ENCODE results near the gene ADAM15. TPM values are rescaled to one million over a fixed set of nuclear protein-coding genes. Genes with fewer than 3 reads are reported as not detected.

ADAM15 gene
- total RNA-seq, 1 donor from 2014 or later = 382 TPM

- Mint-ChIP-seq H3K36me3 (ENCODE audit: low read depth, unreplicated experiment) (peaks cover 9% of the 10 kb centered on the region), H3K4me1 (ENCODE audit: unreplicated experiment) (peaks cover 21% of the 10 kb centered on the region), H3K9me3 (ENCODE audit: unreplicated experiment) (no peaks in the 10 kb centered on the region), H3K27ac (ENCODE audit: unreplicated experiment) (no peak overlapping the region), H3K27me3 (ENCODE audit: unreplicated experiment) (peaks cover 15% of the 10 kb centered on the region), H3K4me3 (ENCODE audit: unreplicated experiment) (no peak overlapping the region)
- TF ChIP-seq CTCF (IDR thresholded peaks at IDR 0.05; ENCODE audit: unreplicated experiment) = no peak
- DNase-seq (ENCODE audit: low spot score) = no peak
These were observed 32.3 kb upstream of the ADAM15 start for GRCh38 chr1:155018617-155019348.

- H3K4me3 Mint-ChIP-seq (ENCODE audit: unreplicated experiment) = peak overlapping the region; percentile 1
- no peaks in the 10 kb centered on the region for H3K9me3 Mint-ChIP-seq (ENCODE audit: unreplicated experiment)
- peaks cover 15% of the 10 kb centered on the region for H3K27me3 Mint-ChIP-seq (ENCODE audit: unreplicated experiment)
- no peak for TF ChIP-seq CTCF (IDR thresholded peaks at IDR 0.05; ENCODE audit: unreplicated experiment)
- peaks cover 29% of the 10 kb centered on the region for H3K4me1 Mint-ChIP-seq (ENCODE audit: unreplicated experiment)
- H3K27ac Mint-ChIP-seq (ENCODE audit: unreplicated experiment) = peak overlapping the region; percentile 10
- no peak for DNase-seq (ENCODE audit: low spot score)
- peaks cover 9% of the 10 kb centered on the region for H3K36me3 Mint-ChIP-seq (ENCODE audit: low read depth, unreplicated experiment)
These were observed 31.5 kb upstream of the ADAM15 start for GRCh38 chr1:155019377-155020245.

- H3K9me3 Mint-ChIP-seq (ENCODE audit: unreplicated experiment) = no peaks in the 10 kb centered on the region
- no peak for DNase-seq (ENCODE audit: low spot score)
- H3K27ac Mint-ChIP-seq (ENCODE audit: unreplicated experiment) = no peak overlapping the region
- no peak overlapping the region for H3K4me3 Mint-ChIP-seq (ENCODE audit: unreplicated experiment)
- peaks cover 9% of the 10 kb centered on the region for H3K36me3 Mint-ChIP-seq (ENCODE audit: low read depth, unreplicated experiment)
- no peak for TF ChIP-seq CTCF (IDR thresholded peaks at IDR 0.05; ENCODE audit: unreplicated experiment)
- H3K27me3 Mint-ChIP-seq (ENCODE audit: unreplicated experiment) = peaks cover 14% of the 10 kb centered on the region
- peaks cover 30% of the 10 kb centered on the region for H3K4me1 Mint-ChIP-seq (ENCODE audit: unreplicated experiment)
These were observed 28.8 kb upstream of the ADAM15 start for GRCh38 chr1:155022136-155022926.

GRCh38 chr1:155022927-155023236 lies 28.2 kb upstream of the ADAM15 start:
- TF ChIP-seq CTCF (IDR thresholded peaks at IDR 0.05; ENCODE audit: unreplicated experiment) = no peak
- Mint-ChIP-seq H3K27ac (ENCODE audit: unreplicated experiment) (no peak overlapping the region), H3K36me3 (ENCODE audit: low read depth, unreplicated experiment) (peaks cover 9% of the 10 kb centered on the region), H3K27me3 (ENCODE audit: unreplicated experiment) (peaks cover 12% of the 10 kb centered on the region), H3K4me3 (ENCODE audit: unreplicated experiment) (no peak overlapping the region), H3K4me1 (ENCODE audit: unreplicated experiment) (peaks cover 27% of the 10 kb centered on the region), H3K9me3 (ENCODE audit: unreplicated experiment) (no peaks in the 10 kb centered on the region)
- DNase-seq (ENCODE audit: low spot score) = no peak
